Mucosa of stomach (tissue), 1 donor: Measurements from ENCODE around the gene CX3CR1.

ENCODE experiments used
- H3K27me3 ChIP-seq: one replicate; pipeline ENCODE4 v1.7.0; 2013; ENCODE audit warnings: mild to moderate bottlenecking, low read length; ENCODE audit not compliant: control insufficient read depth, insufficient read depth
- H3K36me3 ChIP-seq: one replicate; pipeline ENCODE4 v1.7.0; 2013; ENCODE audit warnings: low read length; ENCODE audit not compliant: control insufficient read depth, insufficient read depth
- H3K4me1 ChIP-seq: one replicate; pipeline ENCODE4 v1.7.0; 2013; ENCODE audit warnings: mild to moderate bottlenecking, low read length; ENCODE audit not compliant: control insufficient read depth, insufficient read depth
- H3K4me3 ChIP-seq: one replicate; pipeline ENCODE4 v1.7.0; 2013; ENCODE audit warnings: low read length
- H3K9ac ChIP-seq: one replicate; pipeline ENCODE4 v1.7.0; 2013; ENCODE audit warnings: mild to moderate bottlenecking, low read length, moderate library complexity
- H3K9me3 ChIP-seq: one replicate; pipeline ENCODE4 v1.7.0; 2013; ENCODE audit warnings: mild to moderate bottlenecking, low read length, moderate library complexity; ENCODE audit not compliant: control insufficient read depth
- donor health status: Pancreatic carcinoma.

CX3CR1 gene

DNA sequence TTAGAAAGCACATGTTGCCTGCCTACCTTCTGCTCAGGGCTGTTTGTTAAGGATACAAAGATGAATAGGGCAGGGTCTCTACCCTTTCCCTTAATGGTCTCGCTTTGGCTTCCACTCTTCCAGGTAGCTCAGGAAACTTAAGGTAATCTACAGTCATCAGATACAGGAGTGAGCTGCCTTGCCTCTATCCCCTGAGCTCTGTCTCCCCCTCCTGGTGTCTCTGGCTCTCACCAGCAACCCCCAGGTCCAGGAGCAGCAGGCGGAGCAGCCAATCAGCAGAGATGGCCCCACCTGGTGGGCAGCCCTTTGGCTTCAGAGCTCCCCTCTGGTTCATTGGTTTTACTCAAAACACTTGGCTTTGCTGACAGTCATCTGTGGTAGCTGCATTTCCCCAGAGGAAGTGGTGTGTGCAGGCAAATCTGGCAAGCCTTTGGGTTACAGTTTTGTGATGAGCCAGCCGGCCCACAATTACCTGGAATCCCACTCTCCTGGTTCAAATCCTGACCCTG lies 8.5 kb upstream of the CX3CR1 start:
- no peaks in the 10 kb centered on the region for H3K36me3 ChIP-seq
- H3K4me1 ChIP-seq = peaks cover 8% of the 10 kb centered on the region
- no peak overlapping the region for H3K4me3 ChIP-seq
- no peak overlapping the region for H3K9ac ChIP-seq
- no peaks in the 10 kb centered on the region for H3K27me3 ChIP-seq
- no peaks in the 10 kb centered on the region for H3K9me3 ChIP-seq

DNA sequence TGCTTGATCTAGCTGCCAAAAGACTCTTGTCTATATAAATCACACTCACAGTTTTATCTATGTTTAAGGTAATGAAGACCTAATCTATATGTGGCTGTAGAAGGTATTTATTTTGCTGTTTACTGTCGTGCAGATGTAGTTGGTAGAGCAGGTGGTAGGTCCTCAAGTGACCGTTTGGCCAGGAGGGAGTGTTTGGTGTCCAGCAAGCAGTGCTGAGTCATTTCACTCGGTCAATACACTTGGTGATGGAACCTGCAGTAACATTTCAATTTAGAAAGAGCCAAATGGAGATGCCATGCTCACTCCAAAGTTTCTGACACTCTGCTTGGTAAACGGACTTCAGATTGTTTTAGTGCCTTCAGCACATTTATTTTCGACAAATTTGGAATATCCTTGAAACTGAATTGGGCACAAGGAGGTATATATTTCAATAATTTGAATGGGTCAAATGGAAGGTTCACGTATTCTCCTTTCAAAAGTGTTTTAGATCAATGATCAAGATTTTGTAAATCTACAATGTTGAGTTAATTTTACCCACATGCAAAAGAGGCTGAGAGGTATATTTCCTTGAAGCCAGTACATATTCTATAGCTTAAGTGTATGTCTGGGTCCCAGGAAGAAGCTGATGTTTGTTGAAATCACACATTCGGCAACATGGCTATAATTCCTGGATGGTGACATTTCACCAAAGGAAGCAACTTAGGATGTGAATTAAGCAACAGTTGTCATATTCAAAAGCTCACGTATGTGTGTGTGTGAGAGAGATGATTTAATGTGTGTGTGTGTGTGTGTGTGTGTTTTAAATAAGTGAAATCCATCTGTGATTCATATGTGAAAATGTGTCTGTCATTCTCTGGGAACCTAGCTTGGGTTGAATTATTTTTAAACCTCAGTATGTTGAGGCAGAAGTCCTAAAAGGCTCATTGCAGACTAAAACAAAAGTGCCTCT lies 7.7 kb upstream of the CX3CR1 start:
- peaks cover 8% of the 10 kb centered on the region for H3K4me1 ChIP-seq
- no peak overlapping the region for H3K4me3 ChIP-seq
- no peaks in the 10 kb centered on the region for H3K27me3 ChIP-seq
- H3K9me3 ChIP-seq = no peaks in the 10 kb centered on the region
- H3K9ac ChIP-seq = no peak overlapping the region
- no peaks in the 10 kb centered on the region for H3K36me3 ChIP-seq

DNA sequence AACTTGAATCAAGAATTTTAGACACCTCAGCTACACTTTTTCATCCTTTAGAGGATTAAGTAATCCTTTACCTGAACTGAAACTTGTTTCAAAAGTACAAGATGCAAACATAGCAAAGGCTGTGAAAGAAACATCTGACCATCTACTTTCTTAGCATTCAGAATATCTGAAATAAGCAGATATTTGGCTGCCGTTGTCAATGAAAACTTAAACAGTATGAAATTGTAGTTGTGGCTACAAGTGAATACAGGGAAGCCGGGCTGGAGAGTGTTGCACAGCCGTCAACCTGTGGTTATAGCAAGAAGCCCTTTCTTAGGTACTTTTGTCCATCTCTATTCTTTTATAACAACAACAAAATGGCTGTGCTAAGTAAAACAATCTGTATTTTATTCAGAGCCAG lies 6.9 kb upstream of the CX3CR1 start:
- Histone ChIP-seq H3K4me1 (peaks cover 8% of the 10 kb centered on the region), H3K4me3 (no peak overlapping the region), H3K9me3 (no peaks in the 10 kb centered on the region), H3K36me3 (no peaks in the 10 kb centered on the region), H3K27me3 (no peaks in the 10 kb centered on the region), H3K9ac (no peak overlapping the region)

DNA sequence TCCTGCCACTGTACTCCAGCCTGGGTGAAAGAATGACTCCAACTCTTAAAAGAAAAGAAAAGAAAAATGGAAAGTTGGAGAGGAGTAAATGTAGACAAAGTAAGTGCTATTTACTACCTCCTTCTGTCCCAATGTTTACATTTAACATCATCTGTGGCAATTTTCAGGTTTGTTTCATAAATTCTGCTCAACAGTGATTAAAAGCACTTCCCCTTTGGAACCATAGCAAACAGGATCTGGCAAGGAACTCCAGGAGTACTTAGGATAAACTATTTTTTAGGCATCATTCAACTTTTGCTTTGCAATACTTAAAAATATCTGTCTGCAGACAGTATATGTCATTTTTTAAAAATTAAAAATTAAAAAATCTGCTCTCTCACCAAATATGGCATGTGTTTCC lies 5.5 kb upstream of the CX3CR1 start:
- H3K9ac ChIP-seq = no peak overlapping the region
- H3K4me3 ChIP-seq = no peak overlapping the region
- H3K9me3 ChIP-seq = no peaks in the 10 kb centered on the region
- no peaks in the 10 kb centered on the region for H3K4me1 ChIP-seq
- H3K36me3 ChIP-seq = no peaks in the 10 kb centered on the region
- H3K27me3 ChIP-seq = no peaks in the 10 kb centered on the region

DNA sequence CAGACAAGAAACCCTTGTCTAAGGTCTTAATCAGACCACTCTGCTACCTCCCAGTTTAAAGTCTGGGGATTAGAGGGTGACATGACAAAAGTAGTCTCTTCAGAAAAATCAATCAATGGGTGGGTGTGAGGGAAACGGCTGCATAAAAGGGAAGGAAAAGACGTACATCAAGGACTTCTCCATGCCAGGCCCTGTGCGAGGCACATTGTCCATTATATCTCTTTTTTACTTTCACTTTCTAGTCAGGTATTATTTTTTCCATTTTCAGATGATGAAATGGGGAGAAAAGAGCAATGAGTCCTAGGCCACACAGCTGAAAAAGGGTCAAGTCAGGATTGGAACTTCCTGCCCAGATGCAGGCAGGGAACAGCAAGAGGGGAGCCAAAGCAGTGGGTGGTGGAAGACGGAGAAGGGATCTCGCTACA lies 4.6 kb upstream of the CX3CR1 start:
- H3K27me3 ChIP-seq = no peaks in the 10 kb centered on the region
- H3K9me3 ChIP-seq = no peaks in the 10 kb centered on the region
- H3K4me3 ChIP-seq = no peak overlapping the region
- H3K36me3 ChIP-seq = no peaks in the 10 kb centered on the region
- H3K9ac ChIP-seq = no peak overlapping the region
- H3K4me1 ChIP-seq = no peaks in the 10 kb centered on the region

DNA sequence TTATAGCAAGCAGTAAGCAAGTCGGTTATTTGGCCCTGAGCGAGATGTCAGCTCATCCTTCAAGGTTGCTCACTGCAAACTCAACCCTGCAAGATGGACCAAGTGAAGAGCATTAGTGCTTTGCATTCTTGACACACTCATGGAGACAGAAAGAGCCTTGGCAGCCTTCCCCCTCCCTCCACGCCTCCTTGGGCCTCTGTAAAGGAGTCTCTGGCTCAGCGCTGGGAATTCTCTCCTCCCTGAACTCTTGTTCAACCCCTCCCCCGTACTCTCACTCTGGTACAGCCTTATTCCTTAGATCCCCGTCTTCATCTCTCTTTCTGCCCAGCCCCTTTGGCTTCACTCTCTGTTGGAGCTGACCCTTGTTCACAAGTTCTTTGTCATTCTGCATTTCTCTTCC lies 2.2 kb upstream of the CX3CR1 start:
- H3K9ac ChIP-seq = no peak overlapping the region
- H3K27me3 ChIP-seq = no peaks in the 10 kb centered on the region
- H3K4me1 ChIP-seq = no peaks in the 10 kb centered on the region
- H3K9me3 ChIP-seq = no peaks in the 10 kb centered on the region
- H3K36me3 ChIP-seq = no peaks in the 10 kb centered on the region
- H3K4me3 ChIP-seq = no peak overlapping the region

DNA sequence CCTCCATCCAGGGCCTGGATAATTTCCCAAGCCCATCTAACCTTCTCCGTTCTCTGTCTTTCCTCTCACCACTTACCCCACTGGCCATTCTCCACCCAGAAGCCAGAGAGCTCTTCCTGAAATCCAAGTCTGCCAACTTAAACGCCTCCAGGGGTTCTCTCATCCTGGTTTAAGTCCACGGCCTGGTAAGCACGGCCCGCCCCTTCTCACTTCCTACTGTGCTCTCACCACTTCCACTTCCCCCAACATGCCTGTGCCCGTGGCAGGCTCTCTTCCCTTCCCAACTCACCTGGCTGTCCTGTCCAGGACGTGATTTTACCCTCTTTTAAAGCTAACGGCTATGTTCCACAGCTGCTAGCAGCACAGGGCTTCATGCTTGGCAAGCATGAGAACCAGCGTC lies 1.7 kb upstream of the CX3CR1 start:
- Histone ChIP-seq H3K27me3 (no peaks in the 10 kb centered on the region), H3K9ac (no peak overlapping the region), H3K4me1 (no peaks in the 10 kb centered on the region), H3K36me3 (no peaks in the 10 kb centered on the region), H3K9me3 (no peaks in the 10 kb centered on the region), H3K4me3 (no peak overlapping the region)

DNA sequence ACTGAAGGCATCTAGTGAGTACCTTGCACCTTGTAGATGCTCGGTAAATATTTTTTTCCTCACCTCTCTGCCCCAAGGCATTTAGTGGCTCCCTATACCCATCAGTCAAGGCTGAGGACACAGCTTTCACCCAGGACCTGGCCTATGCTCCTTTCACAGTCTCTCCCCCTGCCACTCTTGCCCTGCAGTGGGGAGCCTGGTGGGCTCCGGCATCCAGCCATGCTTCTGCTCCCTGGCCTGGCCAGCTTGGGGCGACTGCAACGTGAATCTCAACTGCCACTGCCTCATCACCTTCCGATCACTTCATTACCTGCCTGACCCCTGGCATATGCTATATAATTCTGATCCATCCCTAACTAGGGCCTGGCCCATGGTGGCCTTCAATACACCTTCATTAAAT lies 735 bp upstream of the CX3CR1 start:
- no peaks in the 10 kb centered on the region for H3K36me3 ChIP-seq
- no peaks in the 10 kb centered on the region for H3K4me1 ChIP-seq
- H3K9me3 ChIP-seq = no peaks in the 10 kb centered on the region
- H3K9ac ChIP-seq = no peak overlapping the region
- H3K4me3 ChIP-seq = no peak overlapping the region
- H3K27me3 ChIP-seq = no peaks in the 10 kb centered on the region

DNA sequence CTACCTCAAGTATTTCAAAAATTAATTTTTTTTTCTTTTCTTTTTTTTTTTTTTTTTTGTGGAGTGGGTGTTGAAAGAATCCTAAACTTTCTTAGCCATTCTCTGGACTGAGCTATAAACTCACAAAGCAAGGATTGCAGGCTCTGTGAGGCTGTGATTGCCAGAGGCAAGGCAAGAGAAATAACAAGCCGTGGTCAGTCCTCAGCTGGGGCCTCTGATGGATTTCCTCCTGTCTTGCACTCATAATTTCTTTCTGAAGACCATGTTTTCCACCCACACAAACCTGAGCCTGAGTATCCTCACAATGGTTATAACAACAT lies 1.3 kb downstream of the CX3CR1 start:
- Histone ChIP-seq H3K27me3 (no peaks in the 10 kb centered on the region), H3K9me3 (no peaks in the 10 kb centered on the region), H3K4me3 (no peak overlapping the region), H3K9ac (no peak overlapping the region), H3K4me1 (no peaks in the 10 kb centered on the region), H3K36me3 (no peaks in the 10 kb centered on the region)

DNA sequence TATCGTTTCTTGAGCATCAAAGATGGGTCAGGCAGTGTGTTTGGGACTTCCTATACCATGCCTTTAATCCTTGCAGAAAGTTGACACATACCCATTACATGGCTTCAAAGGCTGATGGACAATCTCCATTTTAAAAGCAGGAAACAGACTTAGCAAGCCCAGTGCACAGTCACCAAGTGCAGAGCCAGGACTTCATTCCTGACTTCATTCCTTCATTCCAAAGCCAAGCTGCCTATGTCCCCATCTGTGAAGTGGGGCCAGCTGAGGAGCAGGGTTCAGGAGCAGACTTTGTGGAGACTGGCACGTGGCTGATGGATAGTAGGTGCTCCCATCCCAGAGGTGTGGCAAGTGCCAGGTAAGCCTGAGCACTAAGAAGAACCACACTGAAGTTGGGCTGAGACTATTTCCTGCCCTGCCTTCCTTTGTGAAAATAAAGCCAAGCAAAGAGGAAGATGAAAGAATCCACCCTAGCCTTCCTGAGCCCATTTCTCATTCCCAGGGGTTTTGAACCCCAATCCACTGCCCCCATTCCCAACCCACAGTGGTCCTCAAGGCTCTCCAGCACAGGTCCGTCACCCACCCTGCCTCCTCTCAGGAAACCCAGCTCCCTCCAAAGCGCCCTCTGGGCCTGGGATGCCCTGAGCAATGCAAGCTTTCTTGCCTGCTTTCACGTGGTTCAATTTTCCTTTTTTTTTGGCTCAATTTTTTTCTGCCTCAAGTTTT lies 1.8 kb downstream of the CX3CR1 start:
- no peaks in the 10 kb centered on the region for H3K4me1 ChIP-seq
- no peaks in the 10 kb centered on the region for H3K9me3 ChIP-seq
- no peaks in the 10 kb centered on the region for H3K27me3 ChIP-seq
- no peaks in the 10 kb centered on the region for H3K36me3 ChIP-seq
- H3K4me3 ChIP-seq = no peak overlapping the region
- no peak overlapping the region for H3K9ac ChIP-seq

DNA sequence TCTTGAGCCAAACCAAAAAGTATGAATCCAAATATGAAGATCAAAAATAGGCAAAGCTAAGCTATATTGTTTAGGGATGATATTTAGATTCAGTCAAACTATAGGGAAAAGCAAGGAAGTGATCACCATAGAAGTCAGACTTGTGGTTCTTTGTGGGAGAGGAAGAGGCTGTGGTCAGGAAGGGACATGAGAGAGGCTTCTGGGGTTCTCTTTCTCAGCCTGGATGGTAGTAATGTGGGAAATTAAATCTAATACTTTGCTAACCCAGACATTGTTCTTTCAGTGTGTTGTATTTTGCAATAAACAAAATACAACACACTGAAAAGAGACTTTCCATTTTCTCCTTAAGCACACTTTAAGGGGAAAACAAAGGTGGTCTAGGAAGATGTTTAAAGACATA lies 3.1 kb downstream of the CX3CR1 start:
- H3K4me1 ChIP-seq = no peaks in the 10 kb centered on the region
- H3K4me3 ChIP-seq = no peak overlapping the region
- no peaks in the 10 kb centered on the region for H3K27me3 ChIP-seq
- H3K9me3 ChIP-seq = no peaks in the 10 kb centered on the region
- no peaks in the 10 kb centered on the region for H3K36me3 ChIP-seq
- H3K9ac ChIP-seq = no peak overlapping the region

DNA sequence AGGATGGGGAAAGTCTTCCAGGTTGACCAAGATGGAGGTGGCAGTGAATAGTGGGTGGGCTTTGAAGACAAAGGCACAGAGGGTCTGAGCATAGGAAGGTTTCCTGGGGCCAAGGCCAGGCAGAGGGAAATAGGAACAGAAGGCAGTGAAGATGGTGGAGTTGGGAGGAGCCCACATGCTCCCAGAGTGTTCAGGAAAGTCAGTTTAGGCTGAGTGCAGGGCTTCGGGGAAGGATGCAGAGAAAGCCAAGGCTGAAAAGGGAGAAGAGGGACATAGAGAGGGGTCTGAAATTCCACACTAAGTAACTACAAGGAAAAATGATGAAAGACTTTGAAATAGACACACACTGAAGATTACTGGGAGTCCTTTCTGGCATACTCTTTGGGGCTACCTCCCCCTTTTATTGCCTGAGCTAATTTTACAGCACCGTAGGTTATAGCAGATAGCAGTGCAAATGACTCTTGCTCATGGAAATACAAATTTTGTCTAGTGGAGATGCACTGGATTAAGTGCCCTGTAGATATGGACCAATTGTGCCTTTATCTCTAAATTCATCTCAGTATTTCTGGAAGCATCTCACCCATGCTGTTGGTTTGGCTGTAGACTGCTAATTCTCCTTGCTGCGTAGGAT lies 3.8 kb downstream of the CX3CR1 start:
- Histone ChIP-seq H3K36me3 (no peaks in the 10 kb centered on the region), H3K9me3 (no peaks in the 10 kb centered on the region), H3K27me3 (no peaks in the 10 kb centered on the region), H3K4me3 (no peak overlapping the region), H3K4me1 (no peaks in the 10 kb centered on the region), H3K9ac (no peak overlapping the region)
